CD1c-positive myeloid dendritic cell (primary cell): ENCODE measurements around the gene PDZRN3.

Experiments
- DNase-seq: peaks from one replicate; pipeline ENCODE4 v3.0.0-alpha.2; 2016; ENCODE audit errors: extremely low spot score

The PDZRN3 gene

GRCh38 chr3:73389117-73389813 lies 235.5 kb downstream of the PDZRN3 start:
- no peak for DNase-seq

GRCh38 chr3:73385568-73385967 lies 239.2 kb downstream of the PDZRN3 start:
- DNase-seq: no peak

- no peak for DNase-seq
Measured at GRCh38 chr3:73384091-73384906, 240.4 kb downstream of the PDZRN3 start.

- DNase-seq: no peak
Measured at GRCh38 chr3:73383470-73384049, 241.2 kb downstream of the PDZRN3 start.

GRCh38 chr3:73381551-73381950 lies 243.2 kb downstream of the PDZRN3 start:
- DNase-seq: no peak

GRCh38 chr3:73380735-73381532 lies 243.8 kb downstream of the PDZRN3 start:
- DNase-seq: no peak

GRCh38 chr3:73379465-73379864 lies 245.3 kb downstream of the PDZRN3 start:
- DNase-seq: no peak

GRCh38 chr3:73378207-73378606 lies 246.5 kb downstream of the PDZRN3 start:
- no peak for DNase-seq

- no peak for DNase-seq
Measured at GRCh38 chr3:73365756-73366397, 258.9 kb downstream of the PDZRN3 start.

- no peak for DNase-seq
Measured at GRCh38 chr3:73364517-73364916, 260.2 kb downstream of the PDZRN3 start.

GRCh38 chr3:73363093-73363492 lies 261.6 kb downstream of the PDZRN3 start:
- no peak for DNase-seq

- DNase-seq: no peak
Measured at GRCh38 chr3:73361591-73361990, 263.1 kb downstream of the PDZRN3 start.

- DNase-seq: no peak
Measured at GRCh38 chr3:73353649-73354217, 271.0 kb downstream of the PDZRN3 start.

GRCh38 chr3:73352841-73353645 lies 271.7 kb downstream of the PDZRN3 start:
- DNase-seq: no peak

- no peak for DNase-seq
Measured at GRCh38 chr3:73351423-73352071, 273.2 kb downstream of the PDZRN3 start.

- DNase-seq: no peak
Measured at GRCh38 chr3:73350996-73351395, 273.7 kb downstream of the PDZRN3 start.

- DNase-seq: no peak
Measured at GRCh38 chr3:73349657-73350056, 275.1 kb downstream of the PDZRN3 start.

- no peak for DNase-seq
Measured at GRCh38 chr3:73342077-73342476, 282.7 kb downstream of the PDZRN3 start.

GRCh38 chr3:73341272-73341935 lies 283.3 kb downstream of the PDZRN3 start:
- DNase-seq: no peak
